ENCODE data around the gene LRP5.
"Not testable (repeated sequence)": the region's sequence is repeated elsewhere in the genome, so short reads cannot be mapped to it uniquely, and the experiment has no call there.

The LRP5 gene

DNA sequence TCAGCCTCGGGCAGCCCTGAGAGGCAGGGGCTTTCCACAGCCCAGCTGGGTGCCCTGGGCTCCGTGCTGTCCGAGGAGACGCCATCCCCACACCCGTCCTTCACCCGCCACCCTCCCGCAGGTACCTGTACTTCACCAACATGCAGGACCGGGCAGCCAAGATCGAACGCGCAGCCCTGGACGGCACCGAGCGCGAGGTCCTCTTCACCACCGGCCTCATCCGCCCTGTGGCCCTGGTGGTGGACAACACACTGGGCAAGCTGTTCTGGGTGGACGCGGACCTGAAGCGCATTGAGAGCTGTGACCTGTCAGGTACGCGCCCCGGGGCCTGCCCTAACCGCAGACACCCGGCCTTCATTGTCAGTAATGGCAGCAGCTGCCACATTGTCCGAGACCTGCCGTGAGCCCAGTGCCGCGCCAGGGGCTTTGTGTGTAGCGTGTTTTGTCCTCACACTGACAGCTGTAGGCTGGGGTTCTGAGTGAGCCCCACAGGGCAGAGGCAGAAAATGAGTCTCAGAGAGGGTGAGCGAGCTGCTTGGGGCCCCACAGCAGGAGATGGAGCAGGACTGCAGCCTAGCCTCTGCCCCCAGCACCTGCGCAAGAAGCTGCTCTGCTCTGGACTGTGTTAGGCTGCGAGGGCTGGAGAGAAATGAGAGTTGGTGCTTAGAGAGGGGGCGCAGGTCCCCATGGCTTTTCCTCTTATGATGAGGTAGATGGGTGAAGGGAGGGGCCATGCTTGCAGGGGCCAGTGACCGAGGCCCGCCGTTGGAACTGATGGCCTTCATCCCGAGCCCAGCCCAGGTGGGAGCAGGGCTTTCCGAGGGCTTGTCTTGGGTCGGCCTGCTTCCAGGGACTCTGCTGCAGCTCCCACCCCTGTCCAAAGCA lies 112.8 kb downstream of the LRP5 start:
- no peak for DNase-seq

DNA sequence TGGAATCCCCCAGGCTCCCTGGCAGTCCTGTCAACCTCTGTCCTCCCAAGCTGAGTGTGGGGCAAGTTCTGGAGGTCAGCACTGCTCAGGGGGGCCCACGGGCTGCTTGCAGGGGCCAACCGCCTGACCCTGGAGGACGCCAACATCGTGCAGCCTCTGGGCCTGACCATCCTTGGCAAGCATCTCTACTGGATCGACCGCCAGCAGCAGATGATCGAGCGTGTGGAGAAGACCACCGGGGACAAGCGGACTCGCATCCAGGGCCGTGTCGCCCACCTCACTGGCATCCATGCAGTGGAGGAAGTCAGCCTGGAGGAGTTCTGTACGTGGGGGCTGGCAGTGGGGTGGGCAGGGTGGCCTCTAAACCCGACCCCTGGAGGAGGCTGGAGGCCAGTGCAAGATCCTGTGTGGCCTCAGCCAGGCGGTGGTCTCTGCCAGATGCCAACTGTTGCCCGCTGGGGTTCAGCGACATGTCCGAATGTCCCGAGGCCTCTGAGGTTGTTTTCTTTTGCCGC lies 113.5 kb downstream of the LRP5 start:
- no peak for DNase-seq

DNA sequence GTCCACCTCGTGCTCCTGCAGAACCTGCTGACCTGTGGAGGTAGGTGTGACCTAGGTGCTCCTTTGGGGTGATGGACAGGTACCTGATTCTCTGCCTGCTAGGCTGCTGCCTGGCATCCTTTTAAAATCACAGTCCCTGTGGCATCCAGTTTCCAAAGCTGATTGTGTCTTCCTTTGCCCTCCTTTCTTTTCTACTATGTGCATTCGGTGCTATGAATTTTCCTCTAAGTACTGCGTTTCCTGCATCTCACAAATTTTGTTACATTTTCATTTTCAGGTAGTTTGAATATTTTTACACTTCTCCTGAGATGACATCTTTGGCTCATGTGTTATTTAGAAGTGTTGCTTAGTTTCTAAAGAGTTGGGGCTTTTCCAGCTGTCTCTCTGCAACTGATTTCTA lies 117.3 kb downstream of the LRP5 start:
- no peak for DNase-seq

DNA sequence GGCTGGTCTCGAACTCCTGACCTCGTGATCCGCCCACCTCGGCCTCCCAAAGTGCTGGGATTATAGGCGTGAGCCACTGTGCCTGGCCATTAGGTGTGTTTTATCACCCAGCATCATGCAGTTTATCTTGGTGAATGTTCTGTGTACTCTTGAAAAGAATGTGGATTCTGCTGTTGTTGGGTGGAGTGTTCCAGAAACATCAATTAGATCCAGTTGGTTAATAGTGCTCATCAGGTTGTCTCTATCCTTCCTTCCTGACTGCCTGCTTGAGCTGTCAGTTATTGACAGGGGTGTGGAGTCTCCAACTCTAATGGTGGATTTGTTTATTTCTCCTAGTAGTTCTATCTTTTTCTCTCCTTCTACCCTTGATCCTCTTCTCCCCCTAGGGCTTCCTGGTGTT lies 118.0 kb downstream of the LRP5 start:
- no peak for DNase-seq

DNA sequence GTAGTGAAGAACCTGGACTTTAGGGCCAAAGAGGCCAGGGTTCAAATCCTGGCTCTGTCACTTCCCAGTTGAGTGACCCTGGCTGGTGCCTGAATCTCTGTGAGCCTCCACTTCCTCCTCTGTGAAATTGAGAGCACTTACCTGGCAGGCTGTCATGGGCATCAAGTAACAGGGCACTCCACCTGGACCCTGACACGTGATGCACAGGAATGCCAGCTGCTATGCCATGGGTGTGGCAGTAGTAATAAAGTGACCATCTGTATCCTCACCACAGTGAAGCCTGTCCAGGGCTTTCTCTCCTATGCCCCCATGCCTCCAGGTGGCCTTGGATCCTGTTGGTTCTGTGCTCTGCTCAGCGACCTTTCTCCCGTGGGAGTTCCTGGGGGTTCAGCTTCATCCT lies 118.4 kb downstream of the LRP5 start:
- peak; percentile 88 for DNase-seq

DNA sequence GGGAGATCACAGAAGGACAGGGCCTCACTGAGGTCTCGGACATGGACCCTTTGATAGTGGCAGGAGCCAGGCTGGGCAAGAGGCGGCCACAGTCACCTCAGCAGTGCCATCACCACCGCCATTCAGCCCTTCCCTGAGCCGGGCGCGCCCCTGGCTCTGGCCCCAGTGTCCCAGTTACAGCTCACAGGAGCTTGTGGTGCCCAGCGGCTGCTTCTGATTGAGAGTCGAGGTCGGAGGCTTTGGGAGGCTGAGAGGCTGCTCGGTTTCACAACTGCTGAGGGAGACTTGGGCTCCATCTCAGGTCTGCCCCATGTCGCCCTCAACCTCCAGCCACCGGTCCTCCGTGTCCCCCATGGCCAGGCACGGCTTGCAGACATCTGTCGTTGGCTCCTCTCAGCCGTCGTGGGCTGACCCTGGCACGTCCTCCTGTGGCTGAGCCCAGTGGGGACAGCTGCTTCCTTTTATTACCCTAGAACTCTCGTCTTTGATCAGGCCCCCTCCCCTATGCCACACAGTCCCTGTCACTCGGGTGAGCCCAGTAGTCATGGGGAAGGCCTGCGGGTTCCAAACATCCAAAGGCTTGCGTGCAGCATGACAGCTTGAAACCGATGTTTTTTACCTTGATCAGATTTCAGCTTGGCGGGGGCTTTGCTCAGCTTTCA lies 119.7 kb downstream of the LRP5 start:
- no peak for DNase-seq

DNA sequence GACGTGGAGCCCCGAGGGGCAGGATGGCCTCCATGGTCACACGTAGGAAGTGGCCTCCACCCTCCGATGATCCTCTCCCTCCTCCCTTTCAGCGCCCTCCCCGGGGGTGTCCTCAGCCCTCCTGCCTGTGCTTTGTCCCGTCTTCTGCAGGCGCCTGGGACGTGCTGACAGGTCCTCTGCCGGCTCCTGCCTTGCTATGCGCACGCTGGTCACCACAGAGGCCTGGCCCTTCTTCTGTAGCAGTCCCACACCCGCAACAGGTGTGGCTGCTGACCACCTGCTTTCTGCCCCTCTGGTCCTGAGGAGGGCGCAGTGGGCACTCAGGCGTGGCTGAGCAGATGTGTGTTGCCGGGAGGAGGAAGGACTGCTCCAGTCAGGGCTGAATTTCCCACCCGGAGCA lies 120.5 kb downstream of the LRP5 start:
- DNase-seq, result peak; percentile 14

DNA sequence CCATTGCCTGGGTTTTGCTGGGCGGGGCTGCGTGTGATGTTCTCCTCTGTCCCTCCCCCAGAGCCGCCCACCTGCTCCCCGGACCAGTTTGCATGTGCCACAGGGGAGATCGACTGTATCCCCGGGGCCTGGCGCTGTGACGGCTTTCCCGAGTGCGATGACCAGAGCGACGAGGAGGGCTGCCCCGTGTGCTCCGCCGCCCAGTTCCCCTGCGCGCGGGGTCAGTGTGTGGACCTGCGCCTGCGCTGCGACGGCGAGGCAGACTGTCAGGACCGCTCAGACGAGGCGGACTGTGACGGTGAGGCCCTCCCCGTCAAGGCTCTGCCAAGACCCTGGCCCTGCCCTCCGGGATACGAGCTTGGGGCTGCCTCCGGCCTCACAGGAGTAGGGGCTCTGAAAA lies 121.2 kb downstream of the LRP5 start:
- DNase-seq, result no peak

DNA sequence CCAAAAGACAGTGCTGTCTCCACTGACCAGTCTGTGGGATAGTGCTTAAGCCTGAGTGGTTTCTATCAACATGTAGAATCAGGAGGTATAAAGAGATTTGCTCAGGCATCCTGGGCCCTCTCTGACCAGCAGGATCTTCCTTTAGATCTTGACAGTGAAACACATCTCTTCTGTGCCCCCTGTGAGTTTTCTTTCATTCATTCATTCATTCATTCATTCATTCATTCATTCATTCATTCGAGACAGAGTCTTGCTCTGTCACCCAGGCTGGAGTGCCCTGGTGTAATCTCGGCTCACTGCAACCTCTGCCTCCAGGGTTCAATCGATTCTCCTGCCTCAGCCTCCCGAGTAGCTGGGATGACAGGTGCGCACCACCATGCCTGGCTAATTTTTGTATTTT lies 121.8 kb downstream of the LRP5 start:
- not testable (repeated sequence) for DNase-seq

DNA sequence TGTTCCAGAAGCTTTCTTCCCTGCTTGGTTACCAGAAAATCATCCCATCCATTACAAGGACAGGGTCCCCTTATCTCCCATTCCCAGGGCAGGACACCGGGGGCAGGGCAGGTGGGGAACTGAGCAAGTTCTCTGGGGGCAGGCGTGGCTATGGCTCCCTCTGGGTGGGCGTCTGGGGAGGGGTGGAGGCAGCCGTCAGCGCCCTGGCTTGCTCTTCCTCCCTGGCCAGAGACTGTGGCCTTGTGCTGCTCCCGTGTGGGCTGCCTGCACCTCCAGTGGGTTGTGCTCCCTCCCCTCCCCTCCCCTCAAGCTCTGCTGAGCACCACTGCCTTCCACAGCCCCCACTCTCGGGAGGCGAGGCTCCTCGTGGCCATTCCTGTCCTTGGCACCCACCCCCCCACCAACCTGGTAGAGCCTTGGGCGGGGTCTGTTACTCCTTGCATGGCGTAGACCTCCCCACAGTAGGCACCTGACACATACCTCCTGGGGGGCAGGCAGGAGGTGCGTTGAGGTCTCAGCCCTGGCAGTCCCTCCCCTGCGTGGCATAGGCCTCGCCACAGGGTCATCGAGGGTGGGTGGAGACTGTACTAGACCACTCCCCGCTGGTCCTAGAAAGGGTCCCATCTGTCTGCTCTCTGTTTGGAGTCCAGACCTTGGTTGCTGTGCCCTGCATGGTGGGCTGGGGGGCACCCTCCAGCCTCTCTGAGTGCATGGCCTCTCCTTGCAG lies 123.9 kb downstream of the LRP5 start:
- no peak for DNase-seq

DNA sequence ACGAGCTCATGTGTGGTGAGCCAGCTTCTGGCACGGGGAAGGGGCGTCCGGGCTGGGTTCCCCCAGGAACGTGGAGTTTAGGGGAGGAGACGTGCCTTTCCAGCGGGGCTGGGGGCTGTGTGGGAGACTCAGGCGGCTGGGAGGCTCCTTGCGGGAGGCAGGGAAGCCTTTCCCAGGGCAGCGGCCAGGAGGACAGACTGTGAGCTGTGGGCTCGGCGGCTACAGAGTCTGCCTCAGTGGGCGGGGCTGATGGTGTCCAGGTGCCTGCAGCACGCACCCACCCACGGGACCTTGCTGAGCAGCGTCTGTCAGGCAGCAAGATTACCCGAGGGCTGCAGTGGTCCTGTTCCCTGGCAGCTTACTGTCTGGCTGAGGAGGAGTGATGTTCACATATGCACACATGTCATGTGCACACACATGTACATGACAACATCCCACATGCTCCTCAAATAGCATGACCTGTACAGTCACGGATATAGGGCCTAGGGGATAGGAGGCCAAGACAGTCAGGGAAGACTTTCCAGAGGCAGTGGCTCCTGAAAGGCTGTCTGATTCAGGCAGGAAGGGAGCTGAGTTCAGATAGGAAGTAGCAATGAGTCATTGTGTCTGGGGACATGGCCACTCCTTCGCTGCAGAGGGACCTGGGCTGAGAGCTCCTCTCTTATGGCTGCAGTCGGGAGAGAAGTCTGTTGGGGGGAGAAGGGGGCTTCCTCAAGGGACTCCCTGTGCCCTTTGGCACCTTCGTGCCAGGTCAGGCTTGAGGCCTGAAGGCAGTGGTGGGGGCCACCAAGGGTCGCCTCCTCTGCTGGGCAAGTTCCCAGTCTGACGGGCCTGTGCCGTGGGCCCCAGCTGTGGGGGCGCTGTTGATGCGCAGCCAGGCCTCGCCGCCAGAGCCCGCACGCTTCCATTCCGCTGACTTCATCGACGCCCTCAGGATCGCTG lies 124.9 kb downstream of the LRP5 start:
- DNase-seq, result peak; percentile 27

DNA sequence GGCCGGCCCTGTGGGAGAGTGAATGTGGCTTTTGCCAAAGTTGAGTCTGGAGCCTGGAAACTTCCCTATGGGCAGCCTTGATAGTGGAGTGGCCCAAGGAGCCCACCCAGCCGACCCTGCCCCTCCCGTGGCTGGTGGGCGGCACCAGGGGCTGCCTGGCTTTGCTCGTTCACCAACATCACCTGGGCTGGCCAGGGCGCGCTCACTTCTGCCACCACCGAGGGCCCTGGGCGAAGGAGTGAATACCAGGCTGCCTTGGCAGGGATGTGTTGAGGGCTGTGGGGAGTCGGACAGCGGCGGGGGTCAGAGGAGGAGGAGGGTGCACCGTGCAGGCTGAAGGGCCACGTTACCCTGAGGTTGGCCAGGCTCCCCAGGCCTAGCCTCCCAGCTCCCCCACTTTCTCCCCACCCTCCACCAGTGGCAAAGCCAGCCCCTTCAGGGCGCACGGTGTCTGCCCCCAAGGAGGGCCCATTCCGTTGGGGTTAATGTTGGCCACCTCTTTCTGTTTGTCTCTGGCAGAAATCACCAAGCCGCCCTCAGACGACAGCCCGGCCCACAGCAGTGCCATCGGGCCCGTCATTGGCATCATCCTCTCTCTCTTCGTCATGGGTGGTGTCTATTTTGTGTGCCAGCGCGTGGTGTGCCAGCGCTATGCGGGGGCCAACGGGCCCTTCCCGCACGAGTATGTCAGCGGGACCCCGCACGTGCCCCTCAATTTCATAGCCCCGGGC lies 125.7 kb downstream of the LRP5 start:
- DNase-seq, result no peak

DNA sequence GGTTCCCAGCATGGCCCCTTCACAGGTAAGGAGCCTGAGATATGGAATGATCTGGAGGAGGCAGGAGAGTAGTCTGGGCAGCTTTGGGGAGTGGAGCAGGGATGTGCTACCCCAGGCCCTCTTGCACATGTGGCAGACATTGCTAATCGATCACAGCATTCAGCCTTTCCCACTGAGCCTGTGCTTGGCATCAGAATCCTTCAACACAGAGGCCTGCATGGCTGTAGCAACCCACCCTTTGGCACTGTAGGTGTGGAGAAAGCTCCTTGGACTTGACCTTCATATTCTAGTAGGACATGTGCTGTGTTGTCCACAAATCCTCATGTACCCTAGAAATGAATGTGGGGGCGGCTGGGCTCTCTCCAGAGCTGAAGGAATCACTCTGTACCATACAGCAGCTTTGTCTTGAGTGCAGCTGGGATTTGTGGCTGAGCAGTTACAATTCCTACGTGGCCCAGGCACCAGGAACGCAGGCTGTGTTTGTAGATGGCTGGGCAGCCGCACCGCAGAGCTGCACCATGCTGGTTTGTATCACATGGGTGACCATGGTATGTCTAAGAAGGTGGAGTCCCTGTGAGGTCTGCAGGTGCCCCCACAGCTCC lies 126.4 kb downstream of the LRP5 start:
- no peak for DNase-seq

DNA sequence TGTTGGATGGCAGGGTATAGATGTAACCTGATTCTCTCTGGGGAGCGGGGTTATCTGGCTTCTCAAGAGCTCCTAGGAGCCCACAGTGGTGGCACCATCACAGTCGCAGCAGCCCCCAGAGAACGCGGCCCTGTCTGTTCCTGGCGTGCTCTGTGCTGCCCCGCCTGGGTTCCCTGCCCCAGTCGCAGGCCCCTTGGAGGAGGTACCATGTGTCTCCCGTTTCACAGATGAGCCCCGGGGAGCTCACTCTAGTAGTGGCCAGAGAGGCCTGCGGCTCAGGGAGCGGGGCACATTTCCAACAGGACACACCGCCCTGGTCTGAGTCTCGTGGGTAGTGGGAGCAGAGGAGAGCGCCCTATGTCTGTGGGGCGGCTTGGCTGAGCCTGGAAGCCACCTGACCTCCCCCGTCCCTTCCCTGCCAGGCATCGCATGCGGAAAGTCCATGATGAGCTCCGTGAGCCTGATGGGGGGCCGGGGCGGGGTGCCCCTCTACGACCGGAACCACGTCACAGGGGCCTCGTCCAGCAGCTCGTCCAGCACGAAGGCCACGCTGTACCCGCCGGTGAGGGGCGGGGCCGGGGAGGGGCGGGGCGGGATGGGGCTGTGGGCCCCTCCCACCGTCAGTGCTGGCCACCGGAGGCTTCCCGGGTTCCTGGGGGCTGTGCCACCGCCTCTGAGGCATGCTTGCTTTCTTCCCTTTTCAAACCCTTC lies 127.1 kb downstream of the LRP5 start:
- peak; percentile 35 for DNase-seq

DNA sequence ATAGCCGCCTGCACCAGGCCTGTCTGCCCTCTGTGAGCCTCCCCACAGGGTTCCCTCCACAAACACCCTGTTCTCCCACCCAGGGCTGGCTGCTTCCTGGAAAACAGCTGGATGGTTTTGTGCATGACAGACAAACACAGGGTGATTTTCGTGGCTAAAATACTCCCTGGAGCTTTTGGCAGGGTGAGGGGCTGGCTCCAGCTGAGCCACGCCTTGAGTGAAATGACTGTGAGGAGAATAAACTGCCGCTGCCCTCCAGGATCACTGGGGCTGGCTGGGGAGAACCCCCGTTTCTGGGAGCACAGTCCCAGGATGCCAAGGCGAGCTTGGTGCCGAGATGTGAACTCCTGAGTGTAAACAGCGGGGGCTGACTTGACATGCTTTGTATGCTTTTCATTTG lies 127.8 kb downstream of the LRP5 start:
- DNase-seq, result peak; percentile 91

DNA sequence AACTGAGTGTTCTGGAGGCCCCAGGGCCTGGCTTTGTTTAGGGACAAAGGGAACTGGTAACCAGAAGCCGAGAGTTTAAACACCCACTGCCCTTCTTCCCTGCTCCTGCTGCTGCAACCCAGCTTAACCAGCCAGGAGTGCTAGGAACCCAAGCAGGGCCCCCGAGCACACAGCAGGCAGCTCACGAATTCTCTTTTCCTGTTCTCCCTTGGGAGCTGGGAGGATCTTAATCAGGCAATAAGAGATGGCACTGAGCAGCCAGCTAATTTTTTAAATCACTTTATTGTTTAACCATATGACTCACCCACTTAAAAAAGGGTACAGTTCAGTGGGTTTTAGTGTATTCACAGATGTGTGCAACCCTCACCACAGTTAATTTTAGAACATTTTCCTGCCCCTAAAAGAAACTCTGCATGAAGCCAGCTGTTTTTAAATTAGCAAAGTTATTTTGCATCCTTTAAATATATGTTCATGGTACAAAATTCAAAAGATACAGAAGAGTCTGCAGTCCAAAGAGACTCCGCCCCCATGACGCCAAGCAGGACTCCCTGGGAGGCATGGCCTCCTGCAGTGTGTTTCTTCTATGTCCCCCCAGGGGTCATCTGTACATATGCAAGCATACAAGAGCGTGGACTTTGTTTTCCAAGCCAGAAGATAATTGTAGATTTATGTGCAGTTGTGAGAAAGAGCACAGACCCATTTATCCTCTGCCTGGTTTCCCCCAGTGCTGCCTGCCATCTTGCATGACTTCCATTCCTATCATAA lies 129.3 kb downstream of the LRP5 start:
- DNase-seq, result peak; percentile 98

DNA sequence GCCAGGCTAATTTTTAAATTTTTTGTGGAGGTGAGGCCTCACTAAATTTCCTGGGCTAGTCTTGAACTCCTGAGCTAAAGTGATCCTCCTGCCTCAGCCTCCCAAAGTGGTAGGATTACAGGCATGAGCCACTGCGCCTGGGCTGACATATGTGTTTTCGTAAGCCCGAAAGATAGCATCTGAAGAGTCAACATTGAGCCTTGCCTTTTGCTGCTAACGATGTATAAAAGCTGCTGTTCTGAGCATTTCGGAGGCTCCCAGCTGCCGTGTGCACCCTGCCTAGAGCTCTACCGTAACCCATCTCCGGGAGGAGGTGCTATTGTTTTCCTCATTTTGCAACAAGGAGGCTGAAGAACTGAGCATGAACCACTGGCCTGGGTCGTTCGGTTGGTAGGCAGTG lies 130.0 kb downstream of the LRP5 start:
- peak; percentile 78 for DNase-seq

DNA sequence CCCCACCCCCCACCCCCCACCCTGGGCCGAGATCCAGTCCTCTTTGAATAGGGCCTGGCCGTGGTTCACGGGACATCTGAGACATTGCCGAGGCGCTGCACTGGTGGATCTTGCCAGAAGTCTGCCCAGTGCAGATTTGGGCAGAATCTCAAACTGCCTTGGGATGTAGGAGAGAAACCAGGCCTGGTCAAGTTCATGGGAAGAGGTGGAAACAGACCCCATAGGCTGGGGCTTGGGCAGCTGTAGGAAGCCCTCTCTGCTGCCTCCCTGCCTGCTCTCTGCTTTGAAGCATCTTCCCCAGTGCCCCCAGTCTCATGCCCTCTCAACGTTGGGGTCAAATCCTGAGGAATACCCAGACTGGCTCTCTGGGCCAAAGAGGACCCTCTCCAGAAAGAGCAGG lies 132.2 kb downstream of the LRP5 start:
- DNase-seq, result no peak

DNA sequence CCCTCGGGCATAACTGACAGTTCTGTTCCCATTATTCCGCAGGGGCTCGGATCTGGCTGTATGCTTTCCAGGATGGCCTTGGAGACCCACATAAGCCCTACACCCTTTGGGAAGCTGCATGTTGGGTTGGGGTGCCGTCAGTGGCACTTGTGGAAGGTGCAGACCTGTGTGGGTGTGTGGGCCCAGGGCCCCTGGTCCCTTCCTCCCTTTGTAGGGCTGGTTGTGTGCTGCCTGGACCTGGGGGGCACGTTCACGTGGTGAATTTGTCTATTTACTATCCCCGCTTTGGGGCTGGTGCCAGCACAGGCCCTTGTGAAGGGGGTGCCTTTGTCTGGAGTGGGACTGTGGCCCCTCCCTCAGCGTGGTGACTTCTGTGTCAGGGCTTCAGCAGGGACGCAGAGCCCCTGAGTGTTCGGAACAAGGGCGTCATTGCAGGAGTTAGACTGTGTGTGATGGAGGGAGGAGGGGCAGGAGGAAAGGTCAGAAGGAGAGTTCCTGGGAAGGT lies 133.2 kb downstream of the LRP5 start:
- DNase-seq, result no peak

All from NCI-H69 (cell line).